CD1c-positive myeloid dendritic cell (primary cell): Measurements from ENCODE around the gene BZW1.
"Not testable (repeated sequence)": the region's sequence is repeated elsewhere in the genome, so short reads cannot be mapped to it uniquely, and the experiment has no call there.

Experiments used
- DNase-seq: peaks from one replicate; pipeline ENCODE4 v3.0.0-alpha.2; 2016; ENCODE audit errors: extremely low spot score

Gene BZW1

GRCh38 chr2:200791905-200792304 is 19.8 kb upstream of the BZW1 start:
- DNase-seq: no peak

DNA sequence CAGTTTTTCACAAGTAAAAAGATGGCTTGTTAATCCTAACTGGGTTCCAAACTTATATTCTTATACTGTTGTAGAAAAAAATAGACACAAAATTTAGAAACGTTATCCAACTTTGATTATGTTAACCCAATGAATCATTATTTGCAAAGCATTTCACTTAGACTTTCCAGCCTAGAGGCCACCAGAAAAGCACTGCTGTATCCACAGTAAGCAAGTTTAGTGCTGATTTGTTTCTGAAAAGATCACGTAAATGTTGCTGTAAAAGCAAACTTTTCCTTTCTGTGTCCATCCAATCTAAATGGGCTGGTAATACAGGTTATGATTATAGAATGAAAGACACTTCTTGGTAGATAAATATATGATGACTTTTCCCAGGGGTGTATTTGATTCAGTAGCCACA is 17.6 kb upstream of the BZW1 start:
- DNase-seq: no peak

- no peak for DNase-seq
Observed at GRCh38 chr2:200795028-200795440, 16.7 kb upstream of the BZW1 start.

GRCh38 chr2:200796561-200796960 is 15.1 kb upstream of the BZW1 start:
- DNase-seq: no peak

DNA sequence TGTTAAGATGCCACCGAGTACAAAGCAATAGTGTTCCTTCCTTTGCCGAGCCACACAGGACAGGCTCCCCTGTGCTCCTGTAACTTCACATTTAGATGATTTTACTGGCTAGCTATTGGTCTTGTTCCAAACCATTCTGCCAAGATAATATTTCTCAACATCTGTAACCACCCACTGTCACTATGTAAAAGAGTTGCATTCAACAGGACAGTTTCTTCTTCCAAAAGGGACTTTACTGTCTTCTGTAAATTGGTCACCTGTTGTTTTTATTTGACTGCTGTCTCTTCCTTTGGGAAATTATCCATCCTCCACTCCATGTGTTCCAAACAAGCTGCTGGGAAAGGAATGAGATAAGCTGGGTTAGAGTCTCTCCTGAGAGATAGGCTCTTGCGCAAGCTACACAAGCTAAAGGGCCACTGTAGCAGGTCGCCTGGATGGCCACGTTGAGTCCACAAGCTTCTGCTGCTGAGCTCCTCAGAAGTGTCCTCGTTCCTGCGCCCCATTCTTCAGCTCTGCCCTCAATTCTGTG is 14.4 kb upstream of the BZW1 start:
- no peak for DNase-seq

DNA sequence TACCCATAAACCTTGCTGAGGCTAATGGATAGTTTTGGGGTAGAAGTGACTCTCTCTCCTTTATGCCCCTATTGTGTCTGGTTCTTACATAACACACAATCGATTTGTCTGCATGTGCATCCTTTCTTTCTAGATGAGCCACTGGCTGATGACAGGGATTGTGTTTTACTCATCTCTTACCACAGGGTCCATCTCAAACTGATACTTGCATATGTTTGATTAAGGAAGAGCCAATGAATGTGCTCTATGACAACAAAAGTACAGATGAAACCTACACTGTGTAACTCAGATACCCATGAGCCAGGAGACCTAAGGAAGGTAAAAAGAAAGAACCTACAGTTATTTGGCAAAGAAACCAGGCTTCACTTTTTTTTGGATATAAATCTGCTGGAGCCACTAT is 13.2 kb upstream of the BZW1 start:
- DNase-seq: no peak

GRCh38 chr2:200800458-200800857 is 11.3 kb upstream of the BZW1 start:
- DNase-seq: no peak

GRCh38 chr2:200801431-200801830 is 10.3 kb upstream of the BZW1 start:
- not testable (repeated sequence) for DNase-seq

- DNase-seq: no peak
Observed at GRCh38 chr2:200809506-200810251, 2.0 kb upstream of the BZW1 start.

GRCh38 chr2:200810252-200810997 is 1.3 kb upstream of the BZW1 start:
- DNase-seq: peak; percentile 38

- DNase-seq: no peak
Observed at GRCh38 chr2:200810998-200811332, 745 bp upstream of the BZW1 start.

- peak; percentile 75 for DNase-seq
Observed at GRCh38 chr2:200812122-200813022, 662 bp downstream of the BZW1 start.

GRCh38 chr2:200814276-200814815 is 2.6 kb downstream of the BZW1 start:
- DNase-seq: no peak

DNA sequence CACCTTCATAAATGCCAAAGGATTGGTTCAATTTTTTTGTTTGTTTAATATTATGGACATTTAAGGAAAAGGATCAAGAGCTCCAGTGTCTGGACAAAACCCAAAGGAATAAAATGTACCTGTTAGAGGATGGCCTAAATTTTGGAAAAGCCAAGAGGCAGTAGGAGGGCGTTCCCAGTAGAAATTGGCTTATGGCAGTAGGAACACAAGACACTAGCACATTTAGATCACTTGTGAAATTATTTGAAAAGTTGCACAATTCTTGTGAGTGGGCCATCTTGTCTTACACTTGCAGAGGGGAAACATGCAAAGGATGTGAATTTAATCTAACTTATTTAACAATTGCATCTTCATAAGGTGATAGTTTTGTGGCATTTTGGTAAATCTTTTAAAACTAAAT is 3.2 kb downstream of the BZW1 start:
- peak; percentile 46 for DNase-seq

GRCh38 chr2:200818732-200819131 is 7.0 kb downstream of the BZW1 start:
- DNase-seq: not testable (repeated sequence)

DNA sequence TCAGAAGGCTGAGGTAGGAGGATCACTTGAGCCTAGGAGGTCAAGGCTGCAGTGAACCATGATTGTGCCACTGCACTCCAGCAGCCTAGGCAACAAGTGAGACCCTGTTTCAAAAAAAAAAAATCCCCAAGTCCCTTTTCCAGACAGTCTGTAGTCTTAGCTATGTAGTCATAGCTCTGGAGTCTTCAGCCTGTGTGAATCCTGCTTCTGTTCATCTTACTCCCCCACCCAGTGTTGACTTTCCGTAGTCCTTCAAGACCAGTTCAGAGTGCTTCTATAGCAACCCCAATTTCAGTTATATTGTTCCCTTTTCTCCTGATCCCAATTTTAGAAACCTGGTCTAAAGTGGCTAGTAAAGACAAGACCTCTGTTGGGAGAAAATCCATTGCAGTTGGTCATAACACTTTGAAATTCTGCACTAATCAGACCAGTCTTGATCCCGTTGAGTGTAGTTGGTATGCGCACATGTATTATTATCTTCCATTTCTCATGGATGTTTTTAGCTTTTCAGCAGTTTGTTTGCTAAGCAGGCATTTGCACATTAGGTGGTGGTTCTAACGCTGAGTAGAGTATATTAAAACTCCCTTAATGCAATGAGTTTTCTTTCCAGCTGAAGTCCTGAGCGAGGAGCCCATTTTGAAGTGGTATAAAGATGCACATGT is 9.0 kb downstream of the BZW1 start:
- DNase-seq: no peak

- DNase-seq: no peak
Observed at GRCh38 chr2:200821686-200822245, 10.1 kb downstream of the BZW1 start.

DNA sequence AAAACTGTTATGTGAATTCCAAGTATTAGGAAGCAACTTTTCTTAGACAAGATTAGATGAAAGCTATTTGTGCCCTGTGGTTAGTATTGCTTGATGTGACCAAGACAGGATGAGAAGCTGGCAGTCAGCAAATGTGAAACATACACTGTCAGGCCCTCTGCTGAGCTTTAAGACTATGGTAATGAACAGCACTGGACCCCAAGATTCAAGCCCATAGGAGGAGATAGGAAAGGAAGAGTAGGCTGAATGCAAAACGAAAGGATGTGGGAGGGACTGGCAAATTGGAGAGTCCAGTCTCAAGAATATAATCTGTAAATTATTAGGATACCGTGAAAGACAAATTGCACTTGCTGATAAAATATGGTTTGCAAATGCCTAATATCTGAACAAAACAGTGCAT is 16.4 kb downstream of the BZW1 start:
- DNase-seq: no peak

DNA sequence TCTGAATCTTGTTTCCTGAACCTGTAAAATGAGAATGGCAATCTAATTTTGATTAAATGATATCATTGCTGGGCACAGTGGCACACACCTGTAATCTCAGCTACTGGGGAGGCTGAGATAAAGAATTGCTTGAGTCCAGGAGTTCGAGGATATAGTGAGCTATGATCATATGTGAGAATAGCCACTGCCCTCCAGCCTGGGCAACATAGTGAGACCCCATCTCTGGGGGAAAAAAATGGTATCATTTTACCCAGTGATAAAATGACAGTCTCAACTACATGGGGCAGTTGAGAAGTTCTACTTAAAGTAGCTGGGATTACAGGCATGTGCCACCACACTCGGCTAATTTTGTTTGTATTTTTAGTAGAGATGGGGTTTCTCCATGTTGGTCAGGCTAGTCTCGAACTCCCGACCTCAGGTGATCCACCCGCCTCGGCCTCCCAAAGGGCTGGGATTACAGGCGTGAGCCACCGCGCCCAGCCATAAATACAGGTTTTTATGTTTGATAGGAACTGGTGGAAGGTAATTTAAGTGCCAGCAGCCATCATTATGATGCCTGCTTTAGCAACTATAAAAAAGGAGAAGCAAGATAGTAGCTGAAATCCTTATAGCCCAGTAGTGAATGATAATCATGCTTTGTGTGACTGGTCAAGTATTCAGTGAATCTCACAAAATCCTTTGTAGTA is 17.0 kb downstream of the BZW1 start:
- DNase-seq: no peak

DNA sequence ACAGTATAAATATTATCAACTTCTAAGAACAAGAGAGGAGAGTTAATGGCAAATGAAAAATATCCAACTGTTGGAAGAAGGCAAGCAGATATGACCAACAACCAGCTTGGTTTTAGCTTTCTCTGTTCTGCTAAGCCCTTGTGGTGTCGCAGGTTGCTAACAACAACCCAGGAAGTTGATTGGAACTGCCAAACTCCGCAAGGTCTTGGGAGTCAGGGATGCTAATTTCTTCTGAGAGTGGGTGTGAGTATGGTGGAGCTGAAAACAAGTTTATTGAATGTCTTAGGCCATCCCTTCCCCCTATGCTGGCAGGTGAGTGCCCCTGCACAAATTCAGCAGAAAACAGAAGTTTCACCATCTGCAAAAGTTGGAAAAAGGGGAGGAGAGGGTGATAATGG is 17.5 kb downstream of the BZW1 start:
- DNase-seq: no peak
